ENCODE measurements around the gene TFAP2D. TPM values are rescaled to one million over a fixed set of nuclear protein-coding genes. Genes with fewer than 3 reads are reported as not detected.

The TFAP2D gene
- total and polyA plus RNA-seq, 4 donors = 0.28 TPM; not detected in 3

- DNase-seq (ENCODE audit: low read depth in 4 of 6, low spot score in 6 of 6) = peak in 5 of 6 donors; percentile 83 to 97 (median 89)
- Histone ChIP-seq H3K4me3 (ENCODE audit: low read depth, low read length) (peak overlapping the region; percentile 48), H3K4me1 (ENCODE audit: control insufficient read depth, insufficient read depth, low read length) (peaks cover 13% of the 10 kb centered on the region), H3K36me3 (ENCODE audit: control insufficient read depth, insufficient read depth, low read length) (no peaks in the 10 kb centered on the region), H3K27ac (ENCODE audit: low read depth, low read length) (no peak overlapping the region), H3K27me3 (ENCODE audit: control insufficient read depth, insufficient read depth, low read length) (peaks cover 71% of the 10 kb centered on the region), H3K9me3 (ENCODE audit: control insufficient read depth, insufficient read depth, low read length) (no peaks in the 10 kb centered on the region)
- 0% methylated on average over 6 of the region's 14 CpGs for WGBS (ENCODE audit: insufficient coverage)
Measured at GRCh38 chr6:50816115-50816675, 102.9 kb downstream of the TFAP2D start.

GRCh38 chr6:50816947-50817645, 103.8 kb downstream of the TFAP2D start:
- DNase-seq (ENCODE audit: low read depth in 4 of 6, low spot score in 6 of 6) = peak in 2 of 6 donors; percentile 45 to 53
- no peak overlapping the region for H3K4me3 ChIP-seq (ENCODE audit: low read depth, low read length)
- no peaks in the 10 kb centered on the region for H3K36me3 ChIP-seq (ENCODE audit: control insufficient read depth, insufficient read depth, low read length)
- no peaks in the 10 kb centered on the region for H3K9me3 ChIP-seq (ENCODE audit: control insufficient read depth, insufficient read depth, low read length)
- peaks cover 80% of the 10 kb centered on the region for H3K27me3 ChIP-seq (ENCODE audit: control insufficient read depth, insufficient read depth, low read length)
- peaks cover 13% of the 10 kb centered on the region for H3K4me1 ChIP-seq (ENCODE audit: control insufficient read depth, insufficient read depth, low read length)
- WGBS (ENCODE audit: insufficient coverage) = 16% methylated on average over 7 of the region's 15 CpGs
- no peak overlapping the region for H3K27ac ChIP-seq (ENCODE audit: low read depth, low read length)

GRCh38 chr6:50817646-50817950, 104.3 kb downstream of the TFAP2D start:
- WGBS (ENCODE audit: insufficient coverage) = no CpG with 5 or more reads among the region's 2 CpGs
- Histone ChIP-seq H3K27me3 (ENCODE audit: control insufficient read depth, insufficient read depth, low read length) (peaks cover 85% of the 10 kb centered on the region), H3K27ac (ENCODE audit: low read depth, low read length) (no peak overlapping the region), H3K9me3 (ENCODE audit: control insufficient read depth, insufficient read depth, low read length) (no peaks in the 10 kb centered on the region), H3K36me3 (ENCODE audit: control insufficient read depth, insufficient read depth, low read length) (no peaks in the 10 kb centered on the region), H3K4me1 (ENCODE audit: control insufficient read depth, insufficient read depth, low read length) (peaks cover 13% of the 10 kb centered on the region), H3K4me3 (ENCODE audit: low read depth, low read length) (no peak overlapping the region)
- peak in 1 of 6 donors; percentile 32 for DNase-seq (ENCODE audit: low read depth in 4 of 6, low spot score in 6 of 6)

- H3K36me3 ChIP-seq (ENCODE audit: control insufficient read depth, insufficient read depth, low read length) = no peaks in the 10 kb centered on the region
- no peaks in the 10 kb centered on the region for H3K9me3 ChIP-seq (ENCODE audit: control insufficient read depth, insufficient read depth, low read length)
- DNase-seq (ENCODE audit: low read depth in 4 of 6, low spot score in 6 of 6) = peak in 1 of 6 donors; percentile 39
- WGBS (ENCODE audit: insufficient coverage) = 20% methylated on average over 1 of the region's 6 CpGs
- peaks cover 13% of the 10 kb centered on the region for H3K4me1 ChIP-seq (ENCODE audit: control insufficient read depth, insufficient read depth, low read length)
- no peak overlapping the region for H3K27ac ChIP-seq (ENCODE audit: low read depth, low read length)
- H3K4me3 ChIP-seq (ENCODE audit: low read depth, low read length) = no peak overlapping the region
- peaks cover 86% of the 10 kb centered on the region for H3K27me3 ChIP-seq (ENCODE audit: control insufficient read depth, insufficient read depth, low read length)
Measured at GRCh38 chr6:50818020-50818419, 104.7 kb downstream of the TFAP2D start.

GRCh38 chr6:50818673-50819072, 105.3 kb downstream of the TFAP2D start, which contains the start of gene TFAP2B:
TSS of gene TFAP2B (plus strand) at chr6:50818871. CDS start at chr6:50818892, 21 bp downstream.
- Histone ChIP-seq H3K36me3 (ENCODE audit: control insufficient read depth, insufficient read depth, low read length) (no peaks in the 10 kb centered on the region), H3K27me3 (ENCODE audit: control insufficient read depth, insufficient read depth, low read length) (peaks cover 91% of the 10 kb centered on the region), H3K9me3 (ENCODE audit: control insufficient read depth, insufficient read depth, low read length) (no peaks in the 10 kb centered on the region), H3K4me3 (ENCODE audit: low read depth, low read length) (peak within 1 kb of the TSS; percentile 27), H3K4me1 (ENCODE audit: control insufficient read depth, insufficient read depth, low read length) (peaks cover 18% of the 10 kb centered on the region), H3K27ac (ENCODE audit: low read depth, low read length) (no peak within 1 kb of the TSS)
- WGBS (ENCODE audit: insufficient coverage) = no CpG with 5 or more reads among the region's 7 CpGs
- DNase-seq (ENCODE audit: low read depth in 4 of 6, low spot score in 6 of 6) = peak in 2 of 6 donors; percentile 43 to 81

- peak in 2 of 6 donors; percentile 48 to 50 for DNase-seq (ENCODE audit: low read depth in 4 of 6, low spot score in 6 of 6)
- no peaks in the 10 kb centered on the region for H3K36me3 ChIP-seq (ENCODE audit: control insufficient read depth, insufficient read depth, low read length)
- peaks cover 94% of the 10 kb centered on the region for H3K27me3 ChIP-seq (ENCODE audit: control insufficient read depth, insufficient read depth, low read length)
- WGBS (ENCODE audit: insufficient coverage) = under 1% methylated on average over 45 of the region's 45 CpGs
- H3K4me3 ChIP-seq (ENCODE audit: low read depth, low read length) = peak overlapping the region; percentile 43
- H3K9me3 ChIP-seq (ENCODE audit: control insufficient read depth, insufficient read depth, low read length) = no peaks in the 10 kb centered on the region
- peaks cover 18% of the 10 kb centered on the region for H3K4me1 ChIP-seq (ENCODE audit: control insufficient read depth, insufficient read depth, low read length)
- no peak overlapping the region for H3K27ac ChIP-seq (ENCODE audit: low read depth, low read length)
Measured at GRCh38 chr6:50819466-50819903, 106.2 kb downstream of the TFAP2D start.

GRCh38 chr6:50819904-50820868, 106.9 kb downstream of the TFAP2D start:
- Histone ChIP-seq H3K36me3 (ENCODE audit: control insufficient read depth, insufficient read depth, low read length) (no peaks in the 10 kb centered on the region), H3K4me3 (ENCODE audit: low read depth, low read length) (peak overlapping the region; percentile 43), H3K27me3 (ENCODE audit: control insufficient read depth, insufficient read depth, low read length) (peaks cover 94% of the 10 kb centered on the region), H3K9me3 (ENCODE audit: control insufficient read depth, insufficient read depth, low read length) (no peaks in the 10 kb centered on the region), H3K4me1 (ENCODE audit: control insufficient read depth, insufficient read depth, low read length) (peaks cover 18% of the 10 kb centered on the region), H3K27ac (ENCODE audit: low read depth, low read length) (peak overlapping the region; percentile 1)
- DNase-seq (ENCODE audit: low read depth in 4 of 6, low spot score in 6 of 6) = peak in 2 of 6 donors; percentile 51 to 65
- 2% methylated on average over 48 of the region's 58 CpGs for WGBS (ENCODE audit: insufficient coverage)

GRCh38 chr6:50820869-50821264, 107.5 kb downstream of the TFAP2D start:
- Histone ChIP-seq H3K9me3 (ENCODE audit: control insufficient read depth, insufficient read depth, low read length) (no peaks in the 10 kb centered on the region), H3K36me3 (ENCODE audit: control insufficient read depth, insufficient read depth, low read length) (no peaks in the 10 kb centered on the region), H3K4me3 (ENCODE audit: low read depth, low read length) (peak overlapping the region; percentile 43), H3K27ac (ENCODE audit: low read depth, low read length) (peak overlapping the region; percentile 1), H3K27me3 (ENCODE audit: control insufficient read depth, insufficient read depth, low read length) (peaks cover 95% of the 10 kb centered on the region), H3K4me1 (ENCODE audit: control insufficient read depth, insufficient read depth, low read length) (peaks cover 23% of the 10 kb centered on the region)
- DNase-seq (ENCODE audit: low read depth in 4 of 6, low spot score in 6 of 6) = peak in 1 of 6 donors; percentile 37
- WGBS (ENCODE audit: insufficient coverage) = 14% methylated on average over 4 of the region's 5 CpGs

GRCh38 chr6:50821441-50822077, 108.2 kb downstream of the TFAP2D start:
- Histone ChIP-seq H3K36me3 (ENCODE audit: control insufficient read depth, insufficient read depth, low read length) (no peaks in the 10 kb centered on the region), H3K27me3 (ENCODE audit: control insufficient read depth, insufficient read depth, low read length) (peaks cover 99% of the 10 kb centered on the region), H3K4me3 (ENCODE audit: low read depth, low read length) (peak overlapping the region; percentile 0), H3K9me3 (ENCODE audit: control insufficient read depth, insufficient read depth, low read length) (no peaks in the 10 kb centered on the region), H3K27ac (ENCODE audit: low read depth, low read length) (no peak overlapping the region), H3K4me1 (ENCODE audit: control insufficient read depth, insufficient read depth, low read length) (peaks cover 29% of the 10 kb centered on the region)
- WGBS (ENCODE audit: insufficient coverage) = 11% methylated on average over 11 of the region's 20 CpGs
- peak in 2 of 6 donors; percentile 29 to 50 for DNase-seq (ENCODE audit: low read depth in 4 of 6, low spot score in 6 of 6)

Measured in spinal cord (tissue), 10 donors.